ENCODE results near the gene MRPL39.

- TF ChIP-seq CTCF (conservative IDR thresholded peaks at IDR 0.05) = no peak
- no peak for TF ChIP-seq EZH2 (IDR thresholded peaks at IDR 0.05; ENCODE audit: low read depth)
Measured at GRCh38 chr21:25647647-25648046, 40.4 kb upstream of the MRPL39 start.

Data from PC-9 (cell line).